H1 (cell line): ENCODE data around the gene MICU1.

Source experiments
- BRCA1 ChIP-seq: IDR thresholded peaks from 2 replicates; pipeline ENCODE4 v1.6.1; 2012; ENCODE audit warnings: low read depth, low read length, improper control_type of control experiment
- CBX5 ChIP-seq: fragments of 300-800, 300-1000 bp; sonication (generic); IDR thresholded peaks from 2 replicates; pipeline ENCODE4 v1.7.1; 2016; ENCODE audit warnings: antibody characterized with exemption, low read length, low read depth
- EP300 ChIP-seq, 2 experiments: IDR thresholded peaks; 1 replicate in 1 of 2; 2 replicates in 1 of 2; pipeline ENCODE4 v1.6.1; 2011 to 2012; ENCODE audit warnings: low read depth in 2 of 2, low read length in 2 of 2, mild to moderate bottlenecking in 2 of 2, borderline replicate concordance in 1 of 2, inconsistent platforms in 1 of 2, moderate library complexity in 1 of 2
- EZH2 ChIP-seq: fragments of 200-600 bp; sonication (generic); IDR thresholded peaks from 2 replicates; pipeline ENCODE4 v1.7.1; 2012; ENCODE audit warnings: low read depth, mild to moderate bottlenecking, moderate library complexity, low read length, inconsistent platforms; ENCODE audit not compliant: severe bottlenecking
- HDAC2 ChIP-seq, 2 experiments: fragments of 300-600 bp in 1 of 2; sonication (generic) in 1 of 2; IDR thresholded peaks; 2 replicates each; pipeline ENCODE4 v1.6.1; 2011 to 2012; ENCODE audit warnings: low read depth in 2 of 2, low read length in 2 of 2, mild to moderate bottlenecking in 2 of 2, moderate library complexity in 2 of 2, borderline replicate concordance in 1 of 2, inconsistent platforms in 1 of 2
- KDM5A ChIP-seq: fragments of 200-600 bp; IDR thresholded peaks from 2 replicates; pipeline ENCODE4 v1.7.1; 2012; ENCODE audit warnings: mild to moderate bottlenecking, low read length, inconsistent platforms, mixed read lengths
- MAFK ChIP-seq: IDR thresholded peaks from 2 replicates; pipeline ENCODE4 v1.6.1; 2012; ENCODE audit warnings: low read depth, mild to moderate bottlenecking, improper control_type of control experiment, low read length
- PHF8 ChIP-seq: fragments of 200-600 bp; sonication (generic); conservative IDR thresholded peaks from 2 replicates; pipeline ENCODE4 v1.7.1; 2012; ENCODE audit warnings: low read depth, mild to moderate bottlenecking, inconsistent platforms, low read length, moderate library complexity
- POLR2A ChIP-seq, 2 experiments: IDR thresholded peaks; 1 replicate in 1 of 2; 2 replicates in 1 of 2; pipeline ENCODE4 v1.6.1; 2011; ENCODE audit warnings: low read depth in 2 of 2, low read length in 2 of 2, mild to moderate bottlenecking in 2 of 2; ENCODE audit errors: control extremely low read depth in 1 of 2
- POLR2AphosphoS5 ChIP-seq: IDR thresholded peaks from 2 replicates; pipeline ENCODE4 v1.6.1; 2011; ENCODE audit warnings: low read depth, low read length
- RFX5 ChIP-seq: IDR thresholded peaks from 2 replicates; pipeline ENCODE4 v1.6.1; 2011; ENCODE audit warnings: low read depth, low read length, improper control_type of control experiment, borderline replicate concordance
- YY1 ChIP-seq: IDR thresholded peaks from 2 replicates; pipeline ENCODE4 v1.6.1; 2011; ENCODE audit warnings: low read depth, mild to moderate bottlenecking, low read length
- TF ChIP-seq, protein P1 (sequence below), 3 experiments: IDR thresholded peaks; 1 replicate in 2 of 3; 2 replicates in 1 of 3; pipeline versions ENCODE4 v1.5.1 to v1.6.1; 2011; ENCODE audit warnings: low read length in 3 of 3, mild to moderate bottlenecking in 3 of 3, inconsistent platforms in 2 of 3, low read depth in 1 of 3, moderate library complexity in 1 of 3; ENCODE audit not compliant: insufficient read depth in 1 of 3; ENCODE audit errors: control extremely low read depth in 1 of 3
- TF ChIP-seq, protein P2 (sequence below): IDR thresholded peaks from 2 replicates; pipeline ENCODE4 v1.6.1; 2012; ENCODE audit warnings: inconsistent platforms

DNA sequence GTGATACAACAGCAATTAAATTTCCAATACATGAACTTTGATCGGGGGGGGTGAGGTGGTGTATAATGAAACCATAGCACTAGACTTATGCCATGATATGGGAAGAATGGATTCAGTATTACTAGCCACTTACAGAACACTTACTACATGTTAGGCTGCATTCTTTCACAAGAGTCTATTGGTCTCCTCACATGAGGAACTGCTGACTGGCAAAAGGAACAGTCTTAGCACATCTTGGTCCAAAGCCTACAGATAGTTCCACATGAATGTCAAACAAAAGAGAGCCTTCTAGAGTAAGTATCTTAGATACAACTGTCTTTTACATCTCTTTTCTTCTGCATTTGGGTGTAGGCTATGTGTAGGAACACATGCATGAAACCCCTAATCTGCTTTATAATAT, 155.2 kb downstream of the MICU1 start:
- no peak for TF ChIP-seq MAFK
- no peak for TF ChIP-seq YY1
- TF ChIP-seq RFX5 = no peak
- TF ChIP-seq POLR2A (IDR thresholded peaks at IDR 0.05; ENCODE audit: control extremely low read depth in 1 of 2, low read depth in 2 of 2, low read length in 2 of 2) = no peak
- TF ChIP-seq, protein P1, sequence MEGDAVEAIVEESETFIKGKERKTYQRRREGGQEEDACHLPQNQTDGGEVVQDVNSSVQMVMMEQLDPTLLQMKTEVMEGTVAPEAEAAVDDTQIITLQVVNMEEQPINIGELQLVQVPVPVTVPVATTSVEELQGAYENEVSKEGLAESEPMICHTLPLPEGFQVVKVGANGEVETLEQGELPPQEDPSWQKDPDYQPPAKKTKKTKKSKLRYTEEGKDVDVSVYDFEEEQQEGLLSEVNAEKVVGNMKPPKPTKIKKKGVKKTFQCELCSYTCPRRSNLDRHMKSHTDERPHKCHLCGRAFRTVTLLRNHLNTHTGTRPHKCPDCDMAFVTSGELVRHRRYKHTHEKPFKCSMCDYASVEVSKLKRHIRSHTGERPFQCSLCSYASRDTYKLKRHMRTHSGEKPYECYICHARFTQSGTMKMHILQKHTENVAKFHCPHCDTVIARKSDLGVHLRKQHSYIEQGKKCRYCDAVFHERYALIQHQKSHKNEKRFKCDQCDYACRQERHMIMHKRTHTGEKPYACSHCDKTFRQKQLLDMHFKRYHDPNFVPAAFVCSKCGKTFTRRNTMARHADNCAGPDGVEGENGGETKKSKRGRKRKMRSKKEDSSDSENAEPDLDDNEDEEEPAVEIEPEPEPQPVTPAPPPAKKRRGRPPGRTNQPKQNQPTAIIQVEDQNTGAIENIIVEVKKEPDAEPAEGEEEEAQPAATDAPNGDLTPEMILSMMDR (IDR thresholded peaks at IDR 0.05; ENCODE audit: control extremely low read depth in 1 of 3, insufficient read depth in 1 of 3, low read depth in 1 of 3, low read length in 3 of 3) = no peak
- TF ChIP-seq CBX5 = no peak
- TF ChIP-seq HDAC2 (IDR thresholded peaks at IDR 0.05; ENCODE audit: borderline replicate concordance in 1 of 2, low read depth in 2 of 2, low read length in 2 of 2) = no peak
- TF ChIP-seq KDM5A = no peak
- no peak for TF ChIP-seq EZH2
- no peak for TF ChIP-seq PHF8
- no peak for TF ChIP-seq BRCA1
- no peak for TF ChIP-seq EP300 (IDR thresholded peaks at IDR 0.05; ENCODE audit: borderline replicate concordance in 1 of 2, low read depth in 2 of 2, low read length in 2 of 2)
- TF ChIP-seq, protein P2, sequence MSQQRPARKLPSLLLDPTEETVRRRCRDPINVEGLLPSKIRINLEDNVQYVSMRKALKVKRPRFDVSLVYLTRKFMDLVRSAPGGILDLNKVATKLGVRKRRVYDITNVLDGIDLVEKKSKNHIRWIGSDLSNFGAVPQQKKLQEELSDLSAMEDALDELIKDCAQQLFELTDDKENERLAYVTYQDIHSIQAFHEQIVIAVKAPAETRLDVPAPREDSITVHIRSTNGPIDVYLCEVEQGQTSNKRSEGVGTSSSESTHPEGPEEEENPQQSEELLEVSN = no peak
- TF ChIP-seq POLR2AphosphoS5 = no peak
